ENCODE results near the gene IGF2BP2.

GRCh38 chr3:185757176-185757575, 67.7 kb downstream of the IGF2BP2 start:
- TF ChIP-seq POLR2A (IDR thresholded peaks at IDR 0.05; ENCODE audit: low read depth, low read length), result no peak
- TF ChIP-seq POLR2AphosphoS5 (IDR thresholded peaks at IDR 0.05; ENCODE audit: low read depth, low read length), result no peak

All from GM12892 (cell line).